ENCODE data around the gene GPD2.

The GPD2 gene

GRCh38 chr2:156411835-156412234 lies 24.3 kb upstream of the GPD2 start:
- Histone ChIP-seq H3K27ac (ENCODE audit: low read depth, low read length) (no peak overlapping the region), H3K36me3 (ENCODE audit: insufficient read depth, low read length) (no peaks in the 10 kb centered on the region), H3K4me1 (ENCODE audit: insufficient read depth, low read length) (no peaks in the 10 kb centered on the region), H3K27me3 (ENCODE audit: control insufficient read depth in 1 of 2, insufficient read depth in 2 of 2, low read length in 2 of 2) (no peaks in the 10 kb centered on the region), H3K9me3 (ENCODE audit: low read length) (no peaks in the 10 kb centered on the region), H3K9ac (ENCODE audit: low read length) (no peak overlapping the region), H3K4me3 (ENCODE audit: low read depth in 1 of 2, low read length in 2 of 2) (no peak overlapping the region)

- no peak overlapping the region for H3K4me3 ChIP-seq (ENCODE audit: low read depth in 1 of 2, low read length in 2 of 2)
- H3K36me3 ChIP-seq (ENCODE audit: insufficient read depth, low read length) = no peaks in the 10 kb centered on the region
- no peaks in the 10 kb centered on the region for H3K27me3 ChIP-seq (ENCODE audit: control insufficient read depth in 1 of 2, insufficient read depth in 2 of 2, low read length in 2 of 2)
- H3K9me3 ChIP-seq (ENCODE audit: low read length) = no peaks in the 10 kb centered on the region
- no peak overlapping the region for H3K27ac ChIP-seq (ENCODE audit: low read depth, low read length)
- no peak overlapping the region for H3K9ac ChIP-seq (ENCODE audit: low read length)
- H3K4me1 ChIP-seq (ENCODE audit: insufficient read depth, low read length) = no peaks in the 10 kb centered on the region
Measured at GRCh38 chr2:156421851-156422250, 14.3 kb upstream of the GPD2 start.

- H3K9ac ChIP-seq (ENCODE audit: low read length) = no peak overlapping the region
- H3K4me1 ChIP-seq (ENCODE audit: insufficient read depth, low read length) = no peaks in the 10 kb centered on the region
- no peak overlapping the region for H3K4me3 ChIP-seq (ENCODE audit: low read depth in 1 of 2, low read length in 2 of 2)
- H3K27ac ChIP-seq (ENCODE audit: low read depth, low read length) = no peak overlapping the region
- no peaks in the 10 kb centered on the region for H3K36me3 ChIP-seq (ENCODE audit: insufficient read depth, low read length)
- no peaks in the 10 kb centered on the region for H3K9me3 ChIP-seq (ENCODE audit: low read length)
- no peaks in the 10 kb centered on the region for H3K27me3 ChIP-seq (ENCODE audit: control insufficient read depth in 1 of 2, insufficient read depth in 2 of 2, low read length in 2 of 2)
Measured at GRCh38 chr2:156423674-156424282, 12.4 kb upstream of the GPD2 start.

- Histone ChIP-seq H3K4me3 (ENCODE audit: low read depth in 1 of 2, low read length in 2 of 2) (no peak overlapping the region), H3K9me3 (ENCODE audit: low read length) (no peaks in the 10 kb centered on the region), H3K27me3 (ENCODE audit: control insufficient read depth in 1 of 2, insufficient read depth in 2 of 2, low read length in 2 of 2) (no peaks in the 10 kb centered on the region), H3K27ac (ENCODE audit: low read depth, low read length) (no peak overlapping the region), H3K4me1 (ENCODE audit: insufficient read depth, low read length) (peaks cover 4% of the 10 kb centered on the region), H3K9ac (ENCODE audit: low read length) (no peak overlapping the region), H3K36me3 (ENCODE audit: insufficient read depth, low read length) (no peaks in the 10 kb centered on the region)
Measured at GRCh38 chr2:156427074-156427473, 9.1 kb upstream of the GPD2 start.

- Histone ChIP-seq H3K36me3 (ENCODE audit: insufficient read depth, low read length) (no peaks in the 10 kb centered on the region), H3K4me1 (ENCODE audit: insufficient read depth, low read length) (peaks cover 4% of the 10 kb centered on the region), H3K27ac (ENCODE audit: low read depth, low read length) (no peak overlapping the region), H3K9me3 (ENCODE audit: low read length) (no peaks in the 10 kb centered on the region), H3K4me3 (ENCODE audit: low read depth in 1 of 2, low read length in 2 of 2) (no peak overlapping the region), H3K9ac (ENCODE audit: low read length) (no peak overlapping the region), H3K27me3 (ENCODE audit: control insufficient read depth in 1 of 2, insufficient read depth in 2 of 2, low read length in 2 of 2) (no peaks in the 10 kb centered on the region)
Measured at GRCh38 chr2:156429211-156429610, 7.0 kb upstream of the GPD2 start.

- no peaks in the 10 kb centered on the region for H3K27me3 ChIP-seq (ENCODE audit: control insufficient read depth in 1 of 2, insufficient read depth in 2 of 2, low read length in 2 of 2)
- no peaks in the 10 kb centered on the region for H3K36me3 ChIP-seq (ENCODE audit: insufficient read depth, low read length)
- H3K9ac ChIP-seq (ENCODE audit: low read length) = no peak overlapping the region
- H3K4me3 ChIP-seq (ENCODE audit: low read depth in 1 of 2, low read length in 2 of 2) = no peak overlapping the region
- H3K9me3 ChIP-seq (ENCODE audit: low read length) = no peaks in the 10 kb centered on the region
- peaks cover 13% of the 10 kb centered on the region for H3K4me1 ChIP-seq (ENCODE audit: insufficient read depth, low read length)
- H3K27ac ChIP-seq (ENCODE audit: low read depth, low read length) = no peak overlapping the region
Measured at GRCh38 chr2:156430236-156430979, 5.8 kb upstream of the GPD2 start.

GRCh38 chr2:156430980-156431358 lies 5.2 kb upstream of the GPD2 start:
- Histone ChIP-seq H3K9me3 (ENCODE audit: low read length) (no peaks in the 10 kb centered on the region), H3K4me3 (ENCODE audit: low read depth in 1 of 2, low read length in 2 of 2) (no peak overlapping the region), H3K36me3 (ENCODE audit: insufficient read depth, low read length) (no peaks in the 10 kb centered on the region), H3K4me1 (ENCODE audit: insufficient read depth, low read length) (peaks cover 13% of the 10 kb centered on the region), H3K9ac (ENCODE audit: low read length) (no peak overlapping the region), H3K27me3 (ENCODE audit: control insufficient read depth in 1 of 2, insufficient read depth in 2 of 2, low read length in 2 of 2) (no peaks in the 10 kb centered on the region), H3K27ac (ENCODE audit: low read depth, low read length) (no peak overlapping the region)

- Histone ChIP-seq H3K4me1 (ENCODE audit: insufficient read depth, low read length) (peaks cover 23% of the 10 kb centered on the region), H3K9ac (ENCODE audit: low read length) (peak overlapping the region; percentile 62), H3K27me3 (ENCODE audit: control insufficient read depth in 1 of 2, insufficient read depth in 2 of 2, low read length in 2 of 2) (no peaks in the 10 kb centered on the region), H3K4me3 (ENCODE audit: low read depth in 1 of 2, low read length in 2 of 2) (peak overlapping the region; percentile 65 to 81), H3K9me3 (ENCODE audit: low read length) (no peaks in the 10 kb centered on the region), H3K27ac (ENCODE audit: low read depth, low read length) (peak overlapping the region; percentile 93), H3K36me3 (ENCODE audit: insufficient read depth, low read length) (no peaks in the 10 kb centered on the region)
Measured at GRCh38 chr2:156434461-156435291, 1.5 kb upstream of the GPD2 start.

GRCh38 chr2:156435396-156435717 lies 822 bp upstream of the GPD2 start:
- H3K4me1 ChIP-seq (ENCODE audit: insufficient read depth, low read length) = peaks cover 23% of the 10 kb centered on the region

GRCh38 chr2:156436497-156437085 lies 412 bp downstream of the GPD2 start:
- H3K27ac ChIP-seq (ENCODE audit: low read depth, low read length) = peak overlapping the region; percentile 93
- H3K4me3 ChIP-seq (ENCODE audit: low read depth in 1 of 2, low read length in 2 of 2) = peak overlapping the region; percentile 65 to 81
- no peaks in the 10 kb centered on the region for H3K36me3 ChIP-seq (ENCODE audit: insufficient read depth, low read length)
- H3K9ac ChIP-seq (ENCODE audit: low read length) = peak overlapping the region; percentile 16
- no peaks in the 10 kb centered on the region for H3K27me3 ChIP-seq (ENCODE audit: control insufficient read depth in 1 of 2, insufficient read depth in 2 of 2, low read length in 2 of 2)
- H3K9me3 ChIP-seq (ENCODE audit: low read length) = no peaks in the 10 kb centered on the region
- H3K4me1 ChIP-seq (ENCODE audit: insufficient read depth, low read length) = peaks cover 19% of the 10 kb centered on the region

More at GRCh38 chr2:156435396-156435717, 822 bp upstream of the GPD2 start:
- H3K9ac ChIP-seq (ENCODE audit: low read length) = peak overlapping the region; percentile 62
- H3K27me3 ChIP-seq (ENCODE audit: control insufficient read depth in 1 of 2, insufficient read depth in 2 of 2, low read length in 2 of 2) = no peaks in the 10 kb centered on the region
- H3K4me3 ChIP-seq (ENCODE audit: low read depth in 1 of 2, low read length in 2 of 2) = peak overlapping the region; percentile 65 to 81
- no peaks in the 10 kb centered on the region for H3K36me3 ChIP-seq (ENCODE audit: insufficient read depth, low read length)
- H3K27ac ChIP-seq (ENCODE audit: low read depth, low read length) = peak overlapping the region; percentile 93
- H3K9me3 ChIP-seq (ENCODE audit: low read length) = no peaks in the 10 kb centered on the region

- H3K27ac ChIP-seq (ENCODE audit: low read depth, low read length) = peak overlapping the region; percentile 93
- H3K4me3 ChIP-seq (ENCODE audit: low read depth in 1 of 2, low read length in 2 of 2) = peak overlapping the region; percentile 65 to 81
- H3K9ac ChIP-seq (ENCODE audit: low read length) = peak overlapping the region; percentile 16
- H3K27me3 ChIP-seq (ENCODE audit: control insufficient read depth in 1 of 2, insufficient read depth in 2 of 2, low read length in 2 of 2) = no peaks in the 10 kb centered on the region
- no peaks in the 10 kb centered on the region for H3K36me3 ChIP-seq (ENCODE audit: insufficient read depth, low read length)
- H3K9me3 ChIP-seq (ENCODE audit: low read length) = no peaks in the 10 kb centered on the region
- H3K4me1 ChIP-seq (ENCODE audit: insufficient read depth, low read length) = peaks cover 19% of the 10 kb centered on the region
Measured at GRCh38 chr2:156437272-156437930, 1.2 kb downstream of the GPD2 start.

Data from muscle layer of colon (tissue), 2 donors.